ENCODE data around the gene MADCAM1. TPM values are rescaled to one million over a fixed set of nuclear protein-coding genes. Genes with fewer than 3 reads are reported as not detected.
"Not testable (repeated sequence)": the region's sequence is repeated elsewhere in the genome, so short reads cannot be mapped to it uniquely, and the experiment has no call there.

The MADCAM1 gene
- total RNA-seq = 0.19 TPM
- long read RNA-seq = 0 reads

DNA sequence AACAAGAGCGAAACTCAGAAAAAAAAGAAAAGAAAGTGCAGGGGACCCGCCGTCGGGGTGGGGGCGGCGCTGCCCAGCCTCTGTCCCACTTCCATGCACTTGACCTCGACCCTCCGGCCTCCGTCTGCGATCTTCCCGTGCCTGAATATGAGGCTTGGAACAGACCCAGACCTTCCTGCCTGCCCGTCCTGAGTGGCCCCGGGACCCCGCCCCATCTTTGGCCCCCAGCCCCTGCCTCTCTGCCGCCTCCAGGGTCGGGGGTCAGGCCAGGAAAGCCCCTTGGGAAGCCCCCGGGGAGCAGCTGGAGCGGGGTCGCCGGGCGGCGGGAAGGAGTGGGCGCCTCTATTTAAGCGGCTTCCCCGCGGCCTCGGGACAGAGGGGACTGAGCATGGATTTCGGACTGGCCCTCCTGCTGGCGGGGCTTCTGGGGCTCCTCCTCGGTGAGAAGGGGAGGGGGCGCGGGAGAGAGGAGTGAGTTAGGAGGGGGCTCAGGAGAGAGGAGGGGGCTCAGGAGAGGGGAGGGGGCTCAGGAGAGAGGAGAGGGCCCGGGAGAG, at the start of gene MADCAM1:
Gene MADCAM1, plus strand, starts transcription at position 375 of the 554 bp plus-strand sequence. Its CDS starts 14 bp downstream, at position 389.
- intact Hi-C loops (cut with DNase I) = no loop called here
- ATAC-seq = no peak
- no peak for DNase-seq (ENCODE audit: missing footprints)

DNA sequence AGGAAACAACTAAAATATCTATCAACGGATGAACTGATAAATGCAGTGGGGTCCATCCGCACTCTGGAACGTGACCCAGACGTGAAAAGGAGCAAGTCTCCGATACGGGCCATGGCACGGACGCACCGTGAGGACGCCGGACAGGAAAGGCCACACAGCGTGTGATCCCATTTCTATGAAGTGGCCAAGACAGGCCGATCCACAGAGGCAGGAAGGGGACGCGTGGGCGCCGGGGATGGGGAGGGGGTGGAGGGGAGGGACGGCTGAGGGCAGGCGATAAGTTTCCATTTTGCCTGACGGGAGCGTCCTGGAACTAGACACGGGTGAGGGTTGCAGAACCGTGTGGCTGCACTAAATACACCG, 49.2 kb upstream of the MADCAM1 start:
- intact Hi-C loops (cut with DNase I) = no loop called here
- ATAC-seq (no peak), DNase-seq (ENCODE audit: missing footprints) (no peak)

DNA sequence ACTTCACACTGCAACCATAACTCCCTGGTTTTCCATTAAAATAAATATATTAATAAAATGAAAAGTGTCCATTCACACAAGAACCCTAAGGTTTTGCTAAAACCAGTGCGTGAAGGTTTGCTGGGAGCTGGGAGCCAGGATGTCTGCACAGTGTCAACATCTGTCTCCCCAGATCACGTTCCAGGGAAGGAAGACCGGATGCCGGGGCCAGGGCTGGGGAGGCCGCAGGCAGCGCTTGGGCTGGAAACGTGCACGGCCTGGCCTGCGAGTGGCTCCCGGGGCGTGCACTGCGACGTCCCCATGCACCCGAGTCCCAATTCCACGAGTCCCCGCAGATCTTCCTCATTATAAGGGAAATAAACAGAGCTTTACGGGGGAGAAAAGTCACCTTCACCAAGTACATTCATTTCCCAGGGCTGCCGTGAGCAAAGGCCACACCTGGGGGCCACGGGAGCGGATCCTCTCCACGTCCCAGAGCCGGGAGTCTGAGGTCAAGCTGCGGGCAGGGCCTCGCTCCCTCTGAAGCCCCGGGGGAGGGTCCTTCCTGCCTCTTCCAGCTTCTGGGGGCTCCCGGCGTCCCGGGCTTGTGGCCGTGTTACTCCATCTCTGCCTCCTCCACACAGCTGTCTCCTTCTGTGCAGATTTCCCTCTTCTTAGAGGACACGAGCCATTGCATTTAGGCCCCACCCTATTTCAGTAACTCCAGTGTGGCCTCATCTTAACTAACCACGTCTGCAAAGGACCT, 48.3 kb upstream of the MADCAM1 start:
- DNase-seq (ENCODE audit: missing footprints) = no peak
- ATAC-seq = peak; percentile 82
- intact Hi-C loops (cut with DNase I) = no loop called here

DNA sequence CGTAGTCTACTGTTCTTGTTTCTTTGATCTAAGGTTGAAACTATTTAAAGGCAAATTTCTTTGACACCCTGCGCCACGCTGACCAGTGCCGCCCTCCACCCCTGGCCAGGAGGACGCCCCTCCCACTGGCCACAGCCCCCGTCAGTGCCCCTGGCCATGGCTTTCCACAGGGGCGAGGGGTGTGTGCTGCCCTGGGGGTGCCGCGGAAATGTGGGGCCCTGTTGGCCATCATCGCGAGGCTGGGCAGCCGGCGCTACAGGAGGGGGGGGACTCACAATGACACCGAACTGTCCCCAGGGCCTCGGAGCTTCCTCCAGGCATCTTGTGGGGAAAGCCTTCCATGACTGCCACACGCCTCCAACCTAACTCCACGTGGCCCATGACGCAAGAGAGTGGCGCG, 46.4 kb upstream of the MADCAM1 start:
- intact Hi-C loops (cut with DNase I) = no loop called here
- ATAC-seq = no peak

DNA sequence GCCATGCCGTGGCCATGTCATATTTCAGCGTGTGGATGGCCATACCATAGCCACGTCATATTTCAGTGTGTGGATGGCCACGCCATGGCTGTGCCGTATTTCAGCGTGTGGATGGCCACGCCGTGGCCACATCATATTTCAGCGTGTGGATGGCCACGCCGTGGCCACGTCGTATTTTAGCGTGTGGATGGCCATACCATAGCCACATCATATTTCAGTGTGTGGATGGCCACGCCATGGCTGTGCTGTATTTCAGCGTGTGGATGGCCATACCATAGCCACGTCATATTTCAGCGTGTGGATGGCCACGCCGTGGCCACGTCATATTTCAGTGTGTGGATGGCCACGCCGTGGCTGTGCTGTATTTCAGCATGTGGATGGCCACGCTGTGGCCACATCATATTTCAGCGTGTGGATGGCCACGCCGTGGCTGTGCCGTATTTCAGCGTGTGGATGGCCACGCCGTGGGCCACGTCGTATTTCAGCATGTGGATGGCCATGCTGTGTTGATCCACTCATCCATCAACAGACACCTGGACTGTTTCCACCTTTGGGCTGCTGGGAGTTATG, 45.3 kb upstream of the MADCAM1 start:
- intact Hi-C loops (cut with DNase I); ATAC-seq: not testable (repeated sequence)

More for the DNA sequence above, 46.4 kb upstream of the MADCAM1 start:
- DNase-seq (ENCODE audit: missing footprints) = no peak

DNA sequence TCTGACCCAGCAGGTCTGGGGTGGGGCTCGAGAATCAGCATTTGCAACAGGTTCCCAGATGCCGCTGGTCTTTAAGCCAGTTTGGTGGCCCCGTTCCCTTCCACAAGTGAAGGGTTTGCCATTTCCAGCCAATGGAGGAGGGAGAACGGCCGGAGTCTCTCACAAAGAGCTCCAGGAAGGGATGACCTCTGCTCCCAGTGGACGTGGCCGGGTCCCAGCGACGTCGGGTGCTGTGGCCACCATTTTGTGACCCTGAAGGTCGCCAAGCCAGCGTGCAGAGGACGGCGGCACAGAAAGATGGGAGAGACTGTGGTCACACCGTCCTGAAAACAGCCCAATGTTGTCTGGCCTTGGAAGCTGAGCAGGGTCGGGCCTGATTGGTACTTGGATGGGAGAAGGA, 43.5 kb upstream of the MADCAM1 start:
- DNase-seq (ENCODE audit: missing footprints) = no peak
- intact Hi-C loops (cut with DNase I) = no loop called here
- no peak for ATAC-seq

More for the DNA sequence above, 45.3 kb upstream of the MADCAM1 start:
- DNase-seq (ENCODE audit: missing footprints) = not testable (repeated sequence)

DNA sequence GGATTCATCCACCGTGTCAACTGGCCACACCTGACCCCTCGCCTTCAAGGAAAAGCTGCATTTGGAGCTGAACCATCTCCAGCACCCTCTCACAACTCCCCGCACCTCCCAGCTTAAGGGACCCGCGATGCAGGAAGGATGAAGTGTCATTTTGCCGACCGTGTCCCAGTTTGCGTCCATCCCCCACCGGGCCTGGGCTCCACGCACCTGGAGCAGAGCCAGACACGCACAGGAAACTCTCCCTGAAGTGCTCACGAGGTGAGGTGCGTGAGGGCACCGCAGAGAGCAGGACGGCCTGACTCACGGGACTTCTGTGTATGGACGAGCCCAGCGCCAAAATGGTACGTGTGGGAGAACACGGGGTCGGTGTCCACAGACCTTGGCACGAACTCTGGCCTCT, 42.7 kb upstream of the MADCAM1 start:
- no peak for DNase-seq (ENCODE audit: missing footprints)
- ATAC-seq = no peak
- intact Hi-C loops (cut with DNase I) = no loop called here

DNA sequence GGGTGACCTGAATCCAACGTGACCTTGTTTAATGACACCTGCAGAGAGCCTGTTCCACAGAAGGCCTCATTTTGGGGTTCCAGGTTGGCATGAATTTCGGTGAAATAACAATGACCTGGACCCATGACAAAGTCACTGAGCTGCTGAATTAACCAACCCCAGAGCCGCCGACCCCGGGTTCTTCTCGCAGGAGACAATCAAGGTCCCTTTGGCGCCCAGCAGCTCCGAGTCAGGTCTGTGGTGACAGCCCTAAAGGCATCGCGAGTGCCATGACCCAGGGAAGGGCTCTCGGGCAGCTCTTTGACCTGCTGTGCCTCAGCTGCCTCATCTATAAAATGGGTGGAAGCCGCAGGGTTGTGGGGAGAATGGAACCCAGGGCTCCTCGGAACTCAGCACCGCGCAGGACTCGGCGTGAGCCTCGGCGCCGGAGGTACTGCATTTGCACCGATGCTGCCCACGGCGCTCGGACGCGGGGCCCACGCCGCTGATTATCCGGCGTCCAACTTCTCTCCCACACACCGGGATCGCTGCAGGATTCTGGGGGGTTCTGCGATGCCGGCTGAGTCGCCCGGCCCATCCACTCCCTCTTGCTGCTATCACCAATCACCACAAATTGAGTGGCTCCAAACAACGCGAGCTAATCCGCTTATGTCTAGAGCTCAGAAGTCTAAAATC, 41.1 kb upstream of the MADCAM1 start:
- DNase-seq (ENCODE audit: missing footprints) = no peak
- ATAC-seq = no peak
- intact Hi-C loops (cut with DNase I) = no loop called here

DNA sequence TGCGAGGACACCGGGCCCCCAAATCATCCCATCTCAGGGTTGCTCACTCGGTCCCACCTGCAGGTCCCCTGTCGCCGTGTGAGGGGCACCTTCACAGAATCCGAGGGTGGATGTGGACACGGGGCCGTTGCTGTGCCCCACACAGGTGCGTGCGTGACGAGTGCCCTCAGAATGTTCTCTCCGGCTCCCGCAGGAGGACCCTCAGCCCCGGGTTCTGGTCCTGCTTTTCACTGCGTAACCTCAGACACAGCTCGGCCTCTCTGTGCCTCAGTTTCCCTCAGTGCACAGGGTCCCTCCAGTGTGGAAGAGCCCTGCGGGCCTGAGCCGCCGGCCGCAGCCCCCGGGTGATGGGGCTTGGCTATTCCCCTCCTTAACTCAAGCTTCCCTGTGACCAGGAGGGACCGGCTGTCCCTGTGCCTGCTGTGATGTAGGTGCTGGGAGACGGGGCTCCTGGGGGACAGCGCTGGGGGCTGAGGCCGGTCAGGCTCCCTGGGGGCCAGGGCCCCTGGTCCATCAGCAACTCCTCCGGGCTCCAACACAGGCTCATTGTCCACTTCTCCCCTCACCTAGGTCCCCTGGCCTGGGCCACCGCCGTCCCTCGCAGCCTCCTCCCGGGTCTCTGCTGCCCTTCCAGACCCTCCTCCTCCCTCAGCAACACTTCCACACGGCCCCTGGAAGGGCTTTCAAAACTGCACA, 40.3 kb upstream of the MADCAM1 start:
- intact Hi-C loops (cut with DNase I) = no loop called here
- ATAC-seq (no peak), DNase-seq (ENCODE audit: missing footprints) (no peak)

DNA sequence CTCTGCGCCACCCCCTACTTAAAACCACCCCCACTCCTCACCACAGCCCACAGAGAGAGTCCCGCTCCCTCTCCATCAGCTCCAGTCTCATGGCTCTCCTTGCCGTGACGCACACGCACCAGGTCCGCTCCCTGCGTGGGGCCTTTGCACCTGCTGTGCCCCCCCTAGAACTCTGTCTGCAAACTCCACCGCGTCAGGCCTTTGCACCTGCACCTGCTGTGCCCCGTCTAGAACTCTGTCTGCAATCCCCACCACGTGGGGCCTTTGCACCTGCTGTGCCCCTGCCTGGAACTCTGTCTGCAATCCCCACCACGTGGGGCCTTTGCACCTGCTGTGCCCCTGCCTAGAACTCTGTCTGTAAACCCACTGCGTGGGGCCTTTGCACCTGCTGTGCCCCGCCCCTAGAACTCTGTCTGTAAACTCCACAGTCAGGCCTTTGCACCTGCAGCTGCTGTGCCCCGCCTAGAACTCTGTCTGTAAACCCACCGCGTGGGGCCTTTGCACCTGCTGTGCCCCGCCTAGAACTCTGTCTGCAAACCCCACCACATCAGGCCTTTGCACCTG, 39.7 kb upstream of the MADCAM1 start:
- ATAC-seq (no peak), DNase-seq (ENCODE audit: missing footprints) (no peak)
- intact Hi-C loops (cut with DNase I) = no loop called here

DNA sequence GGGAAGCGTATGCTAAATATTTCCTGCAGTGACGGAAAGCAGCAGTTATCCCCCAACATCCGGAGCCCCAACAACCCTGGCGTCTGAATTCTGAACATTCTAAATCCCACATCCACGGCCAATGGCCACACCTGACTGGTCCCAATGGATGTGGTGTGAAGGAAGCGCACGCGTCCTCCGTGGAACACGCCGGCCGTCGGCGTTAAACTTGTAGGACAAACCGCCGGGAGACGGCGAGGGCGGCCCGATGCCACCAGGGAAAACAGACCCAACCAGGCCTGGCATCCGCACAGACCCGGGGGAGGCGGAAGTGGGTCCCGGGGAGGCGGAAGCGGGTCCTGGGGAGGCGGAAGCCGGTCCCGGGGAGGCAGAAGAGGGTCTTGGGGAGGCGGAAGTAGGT, 38.6 kb upstream of the MADCAM1 start:
- DNase-seq (ENCODE audit: missing footprints) (no peak), ATAC-seq (no peak)
- intact Hi-C loops (cut with DNase I) = no loop called here

DNA sequence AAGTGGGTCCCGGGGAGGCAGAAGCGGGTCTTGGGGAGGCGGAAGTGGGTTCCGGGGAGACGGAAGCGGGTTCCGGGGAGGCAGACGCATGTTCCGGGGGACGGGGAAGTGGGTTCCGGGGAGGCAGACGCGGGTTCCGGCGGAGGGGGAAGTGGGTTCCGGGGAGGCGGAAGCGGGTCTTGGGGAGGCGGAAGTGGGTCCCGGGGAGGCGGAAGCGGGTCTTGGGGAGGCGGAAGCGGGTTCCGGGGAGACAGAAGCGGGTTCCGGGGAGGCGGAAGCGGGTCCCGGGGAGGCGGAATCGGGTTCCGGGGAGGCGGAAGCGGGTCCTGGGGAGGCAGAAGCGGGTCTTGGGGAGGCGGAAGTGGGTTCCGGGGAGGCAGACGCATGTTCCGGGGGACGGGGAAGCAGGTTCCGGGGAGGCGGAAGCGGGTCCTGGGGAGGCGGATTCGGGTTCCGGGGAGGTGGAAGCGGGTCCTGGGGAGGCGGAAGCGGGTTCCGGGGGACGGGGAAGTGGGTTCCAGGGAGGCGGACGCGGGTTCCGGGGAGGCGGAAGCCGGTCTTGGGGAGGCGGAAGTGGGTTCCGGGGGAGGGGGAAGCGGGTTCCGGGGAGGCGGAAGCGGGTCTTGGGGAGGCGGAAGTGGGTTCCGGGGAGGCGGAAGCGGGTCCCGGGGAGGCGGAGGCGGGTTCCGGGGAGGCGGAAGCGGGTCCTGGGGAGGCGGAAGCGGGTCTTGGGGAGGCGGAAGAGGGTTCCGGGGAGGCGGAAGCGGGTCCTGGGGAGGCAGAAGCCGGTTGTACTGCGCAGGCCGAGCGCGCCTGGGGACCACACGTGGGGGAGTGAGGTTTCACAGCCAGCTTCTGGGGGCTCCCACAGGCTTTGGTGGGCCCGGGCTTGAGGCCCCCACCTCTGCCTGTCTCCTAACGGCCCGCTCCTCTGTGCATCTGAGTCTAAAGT, 37.9 kb upstream of the MADCAM1 start:
- DNase-seq (ENCODE audit: missing footprints) (no peak), ATAC-seq (no peak)
- intact Hi-C loops (cut with DNase I) = no loop called here

DNA sequence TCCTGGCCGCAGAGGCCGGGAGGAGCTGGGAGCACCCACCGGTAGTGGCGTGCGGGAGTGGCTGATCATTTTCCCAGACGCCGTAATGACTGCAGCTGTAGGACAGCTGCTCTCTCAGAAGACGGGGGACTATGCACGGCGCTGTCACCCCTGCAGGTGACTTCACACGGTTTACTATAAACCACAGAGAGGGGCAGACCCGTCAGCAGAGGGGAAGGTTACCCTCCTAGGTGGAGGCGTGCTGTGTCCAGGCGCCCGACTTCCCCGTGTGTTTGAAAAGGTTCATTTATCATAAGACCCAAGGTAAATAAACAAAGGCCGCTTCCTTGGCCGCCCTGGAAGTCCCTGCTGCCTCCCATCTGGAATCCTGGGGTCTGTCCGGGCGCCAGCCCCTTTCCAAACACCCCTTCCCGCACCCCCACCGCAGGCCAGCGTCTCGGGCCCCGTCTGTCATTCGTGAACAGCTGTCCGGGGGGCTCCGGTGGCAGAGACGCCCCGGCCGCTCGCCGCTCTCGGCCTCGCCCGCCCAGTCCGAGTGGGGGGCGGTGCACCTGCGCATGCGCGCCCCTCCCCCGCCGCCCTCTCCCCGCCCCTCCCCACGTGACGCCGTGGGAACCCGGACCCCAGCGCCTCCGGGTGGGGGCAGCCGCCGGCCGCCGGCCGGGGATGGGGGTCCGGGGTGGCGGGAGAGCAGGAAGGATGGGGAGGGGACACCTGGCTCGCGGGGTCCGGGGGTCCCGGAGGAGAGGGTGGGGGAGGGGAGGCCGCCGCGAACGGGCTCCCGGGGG, 36.4 kb upstream of the MADCAM1 start:
- no peak for DNase-seq (ENCODE audit: missing footprints)
- peak; percentile 81 for ATAC-seq
- intact Hi-C loops (cut with DNase I) = no loop called here

DNA sequence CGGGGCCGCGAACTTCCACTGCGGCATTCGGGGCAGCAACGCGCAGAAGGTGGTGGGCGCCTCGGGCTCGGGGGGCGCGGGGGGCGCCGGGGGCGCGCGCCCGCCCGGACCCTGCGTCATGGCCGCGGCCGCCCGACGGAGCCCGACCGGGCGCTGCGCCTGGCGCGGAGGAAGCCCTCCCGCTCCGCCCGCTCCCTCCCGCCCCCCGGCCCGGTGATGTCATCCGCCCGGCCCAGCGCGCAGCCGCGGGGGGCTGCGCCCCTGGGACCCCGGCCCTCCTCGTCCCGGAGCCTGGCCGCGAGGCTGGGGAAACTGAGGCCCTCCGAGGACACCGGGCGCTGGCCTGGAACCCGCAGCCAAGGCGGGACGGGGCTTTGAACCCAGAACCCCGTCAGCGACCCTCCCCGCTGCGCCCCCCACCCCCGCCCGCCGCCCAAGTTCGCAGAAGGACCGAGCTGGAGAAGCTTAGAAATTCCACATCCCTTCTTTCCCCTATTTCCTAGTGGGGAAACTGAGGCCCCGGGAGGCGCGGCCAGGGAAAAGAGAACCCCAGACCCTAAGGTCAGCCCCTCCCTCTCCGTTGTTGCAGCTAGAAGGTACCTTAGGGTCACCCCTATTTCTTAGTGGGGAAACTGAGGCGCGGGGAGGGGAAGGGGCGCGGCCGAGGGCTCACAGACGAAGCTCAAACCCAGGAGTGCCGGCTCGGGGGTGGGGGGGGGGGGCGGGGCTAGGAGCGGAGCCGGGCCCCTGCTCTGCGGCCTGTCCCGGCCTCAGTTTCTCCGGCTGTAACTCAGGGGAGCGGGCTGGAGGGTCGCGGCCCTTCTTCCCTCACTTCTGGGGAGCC, 35.2 kb upstream of the MADCAM1 start, which contains the start of gene SHC2:
Gene SHC2, minus strand, starts transcription at position 157 of the 844 bp plus-strand sequence. Its CDS starts 37 bp downstream, at position 120.
- DNase-seq (ENCODE audit: missing footprints) (no peak), ATAC-seq (peak; percentile 43)
- intact Hi-C loops (cut with DNase I) = no loop called here

DNA sequence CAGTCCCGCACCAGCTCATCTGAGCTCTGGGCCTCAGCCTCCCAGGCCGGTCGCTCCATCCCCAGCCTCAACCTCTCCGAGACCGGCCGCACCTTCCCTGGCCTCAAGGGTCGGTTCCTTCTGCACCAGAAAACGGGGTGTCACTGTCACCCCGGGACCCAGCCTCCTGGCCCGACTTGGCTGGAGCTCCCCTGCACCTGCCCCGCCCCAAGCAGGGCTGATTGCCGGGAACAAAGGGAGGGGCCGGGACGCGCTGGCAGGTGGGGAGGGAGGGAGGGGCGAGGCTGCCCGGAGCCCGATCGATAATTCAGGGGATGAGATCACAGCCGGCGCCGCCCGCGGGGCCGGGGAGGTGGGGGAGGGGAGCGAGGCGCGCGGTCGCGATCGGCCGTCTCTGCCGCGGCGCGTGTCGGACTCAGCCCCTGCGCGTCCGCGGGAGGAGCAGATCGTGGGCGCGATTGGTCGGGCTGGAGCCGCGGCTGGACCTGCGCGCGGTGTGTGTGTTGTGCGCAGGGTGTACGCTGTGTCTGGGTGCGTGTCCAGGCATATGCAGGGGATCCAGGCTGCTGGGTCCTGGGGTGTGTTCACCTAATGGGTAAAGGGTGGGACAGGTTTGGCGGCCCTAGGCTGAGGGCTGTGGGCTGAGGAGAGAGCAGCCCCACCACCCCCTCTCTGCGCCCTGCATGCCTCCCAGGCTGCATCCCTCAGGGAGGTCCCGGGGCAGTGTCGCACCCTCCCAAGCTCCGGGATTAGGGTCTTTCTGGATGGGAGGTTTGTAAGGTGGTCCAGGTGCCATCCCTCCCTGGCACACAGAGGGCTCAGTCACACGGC, 34.4 kb upstream of the MADCAM1 start:
- ATAC-seq (peak; percentile 17), DNase-seq (ENCODE audit: missing footprints) (no peak)
- intact Hi-C loops (cut with DNase I) = no loop called here
